Stomach smooth muscle (tissue), 2 donors: ENCODE results near the gene OR1N2.
"Not testable (repeated sequence)": the region's sequence is repeated elsewhere in the genome, so short reads cannot be mapped to it uniquely, and the experiment has no call there.

Experiments
- H3K27ac ChIP-seq: one replicate; pipeline ENCODE4 v1.7.0; 2013; ENCODE audit warnings: mild to moderate bottlenecking, low read length, inconsistent platforms
- H3K27me3 ChIP-seq, 2 donors: one replicate each; pipeline ENCODE4 v1.7.0; 2013; ENCODE audit warnings: low read length in 2 of 2; ENCODE audit not compliant: insufficient read depth in 2 of 2, control insufficient read depth in 1 of 2
- H3K36me3 ChIP-seq, 2 donors: one replicate each; pipeline ENCODE4 v1.7.0; 2013; ENCODE audit warnings: low read length in 2 of 2; ENCODE audit not compliant: control insufficient read depth in 2 of 2, insufficient read depth in 2 of 2
- H3K4me1 ChIP-seq: one replicate; pipeline ENCODE4 v1.7.0; 2013; ENCODE audit warnings: low read length; ENCODE audit not compliant: control insufficient read depth, insufficient read depth
- H3K4me3 ChIP-seq, 2 donors: one replicate each; pipeline ENCODE4 v1.7.0; 2013; ENCODE audit warnings: low read length in 2 of 2
- H3K9ac ChIP-seq, 2 donors: one replicate each; pipeline ENCODE4 v1.7.0; 2013; ENCODE audit warnings: low read length in 2 of 2, mild to moderate bottlenecking in 1 of 2
- H3K9me3 ChIP-seq, 2 donors: one replicate each; pipeline ENCODE4 v1.7.0; 2013; ENCODE audit warnings: low read length in 2 of 2; ENCODE audit not compliant: control insufficient read depth in 2 of 2
- donor health status: healthy.
- donor health status: Pancreatic carcinoma.

Gene OR1N2, protein sequence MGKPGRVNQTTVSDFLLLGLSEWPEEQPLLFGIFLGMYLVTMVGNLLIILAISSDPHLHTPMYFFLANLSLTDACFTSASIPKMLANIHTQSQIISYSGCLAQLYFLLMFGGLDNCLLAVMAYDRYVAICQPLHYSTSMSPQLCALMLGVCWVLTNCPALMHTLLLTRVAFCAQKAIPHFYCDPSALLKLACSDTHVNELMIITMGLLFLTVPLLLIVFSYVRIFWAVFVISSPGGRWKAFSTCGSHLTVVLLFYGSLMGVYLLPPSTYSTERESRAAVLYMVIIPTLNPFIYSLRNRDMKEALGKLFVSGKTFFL

DNA sequence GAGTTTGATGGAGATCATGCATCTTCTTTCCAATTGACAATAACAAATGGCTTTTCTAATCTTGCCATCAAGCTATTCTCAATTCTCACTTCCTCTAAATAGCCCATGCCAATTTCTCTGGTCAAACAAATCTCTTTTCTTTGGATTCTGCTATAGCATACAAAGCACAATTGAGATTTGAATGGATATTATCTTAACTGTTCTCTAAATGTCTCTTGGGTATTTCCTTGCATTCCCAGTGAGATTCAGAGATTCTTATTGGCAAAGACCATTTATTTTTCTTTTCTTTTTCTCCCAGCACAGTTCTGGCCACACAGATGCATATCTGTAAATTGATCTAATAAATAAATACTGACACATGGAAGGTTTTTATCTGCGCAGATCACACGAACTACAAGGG, at the start of gene OR1N2:
Gene OR1N2 (plus strand): TSS at position 301 of the 400 bp plus-strand sequence. CDS start 100 bp downstream, outside the sequence.
- H3K27me3 ChIP-seq: no peaks in the 10 kb centered on the region
- H3K36me3 ChIP-seq: no peaks in the 10 kb centered on the region
- H3K4me1 ChIP-seq: no peaks in the 10 kb centered on the region
- peaks cover 0 to 2% of the 10 kb centered on the region in 2 donors for H3K9me3 ChIP-seq
- no peak within 1 kb of the TSS for H3K9ac ChIP-seq
- no peak within 1 kb of the TSS for H3K4me3 ChIP-seq
- no peak within 1 kb of the TSS for H3K27ac ChIP-seq

DNA sequence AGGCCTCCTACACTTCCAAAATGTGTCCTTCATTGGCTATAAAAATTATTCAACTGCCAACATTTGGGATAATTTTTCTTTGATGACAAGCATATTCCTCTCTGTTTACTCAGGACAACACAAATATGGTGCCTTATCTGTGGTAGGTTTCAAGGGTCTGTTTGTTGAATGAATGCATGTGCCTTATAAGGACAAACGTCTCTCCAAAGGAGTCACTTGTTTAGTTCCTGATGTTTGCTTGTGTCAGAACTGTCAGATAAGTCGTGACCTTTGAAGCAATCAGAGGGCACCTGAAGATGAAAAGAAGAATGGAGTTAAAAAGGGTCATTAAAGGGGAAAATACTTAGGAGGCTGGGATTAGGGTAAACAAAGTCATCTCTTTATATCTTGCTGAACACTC, 45.9 kb upstream of the OR1N2 start:
- Histone ChIP-seq H3K9ac (no peak overlapping the region), H3K4me3 (no peak overlapping the region), H3K9me3 (no peaks in the 10 kb centered on the region), H3K36me3 (no peaks in the 10 kb centered on the region), H3K4me1 (no peaks in the 10 kb centered on the region), H3K27ac (no peak overlapping the region), H3K27me3 (no peaks in the 10 kb centered on the region)

DNA sequence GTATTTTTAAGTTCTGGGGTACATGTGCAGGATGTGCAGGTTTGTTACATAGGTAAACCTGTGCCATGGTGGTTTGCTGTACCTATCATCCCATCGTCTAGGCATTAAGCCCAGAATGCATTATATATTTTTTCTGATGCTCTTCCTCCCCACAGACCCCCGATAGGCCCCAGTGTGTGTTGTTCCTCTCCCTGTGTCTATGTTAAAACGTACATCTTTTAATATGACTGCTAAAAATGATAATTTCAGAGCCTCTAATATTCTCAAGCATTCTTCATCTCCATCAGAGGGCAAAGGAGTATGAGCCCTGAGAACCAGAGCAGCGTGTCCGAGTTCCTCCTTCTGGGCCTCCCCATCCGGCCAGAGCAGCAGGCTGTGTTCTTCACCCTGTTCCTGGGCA, 42.4 kb upstream of the OR1N2 start, which contains the start of gene OR1J2:
Gene OR1J2 (plus strand): TSS at position 301 of the 400 bp plus-strand sequence. CDS start 0 bp downstream, at position 301.
- H3K36me3 ChIP-seq: no peaks in the 10 kb centered on the region
- H3K27me3 ChIP-seq: no peaks in the 10 kb centered on the region
- H3K27ac ChIP-seq: no peak within 1 kb of the TSS
- H3K4me1 ChIP-seq: no peaks in the 10 kb centered on the region
- no peak within 1 kb of the TSS for H3K4me3 ChIP-seq
- no peak within 1 kb of the TSS for H3K9ac ChIP-seq
- no peaks in the 10 kb centered on the region for H3K9me3 ChIP-seq

DNA sequence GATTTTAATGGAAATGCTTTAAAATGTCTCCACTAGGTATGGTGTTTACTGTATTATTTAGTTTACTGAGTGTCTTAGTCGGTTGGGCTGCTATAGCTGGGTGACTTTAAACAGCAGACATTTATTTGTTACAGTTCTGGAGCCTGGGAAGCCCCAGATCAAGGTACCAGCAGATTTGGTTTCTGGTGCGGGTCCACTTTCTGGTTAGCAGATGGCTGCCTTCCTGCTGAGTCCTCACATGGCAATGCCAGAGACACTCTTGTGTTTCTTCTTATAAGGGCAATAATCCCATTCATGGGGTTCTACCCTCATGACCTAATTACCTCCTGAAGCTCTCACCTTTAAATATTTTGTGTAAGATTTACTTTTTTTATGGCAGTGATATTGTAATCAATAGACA, 34.7 kb upstream of the OR1N2 start:
- Histone ChIP-seq H3K4me3 (no peak overlapping the region), H3K9ac (no peak overlapping the region), H3K36me3 (no peaks in the 10 kb centered on the region), H3K27ac (no peak overlapping the region), H3K27me3 (peaks cover 0 to 5% of the 10 kb centered on the region in 2 donors), H3K9me3 (no peaks in the 10 kb centered on the region), H3K4me1 (no peaks in the 10 kb centered on the region)

- Histone ChIP-seq H3K27me3 (peaks cover 0 to 5% of the 10 kb centered on the region in 2 donors), H3K4me3 (no peak within 1 kb of the TSS), H3K4me1 (no peaks in the 10 kb centered on the region), H3K27ac (no peak within 1 kb of the TSS), H3K9me3 (no peaks in the 10 kb centered on the region), H3K36me3 (no peaks in the 10 kb centered on the region), H3K9ac (no peak within 1 kb of the TSS)
Measured at GRCh38 chr9:122518841-122519240, 34.1 kb upstream of the OR1N2 start, which contains the start of gene OR1J4. Gene OR1J4 (plus strand): TSS chr9:122519141. CDS start chr9:122519141, 0 bp downstream.

GRCh38 chr9:122519376-122519775, 33.5 kb upstream of the OR1N2 start:
- Histone ChIP-seq H3K27ac (no peak overlapping the region), H3K36me3 (no peaks in the 10 kb centered on the region), H3K27me3 (peaks cover 0 to 5% of the 10 kb centered on the region in 2 donors), H3K9me3 (no peaks in the 10 kb centered on the region), H3K4me3 (no peak overlapping the region), H3K9ac (no peak overlapping the region), H3K4me1 (no peaks in the 10 kb centered on the region)

DNA sequence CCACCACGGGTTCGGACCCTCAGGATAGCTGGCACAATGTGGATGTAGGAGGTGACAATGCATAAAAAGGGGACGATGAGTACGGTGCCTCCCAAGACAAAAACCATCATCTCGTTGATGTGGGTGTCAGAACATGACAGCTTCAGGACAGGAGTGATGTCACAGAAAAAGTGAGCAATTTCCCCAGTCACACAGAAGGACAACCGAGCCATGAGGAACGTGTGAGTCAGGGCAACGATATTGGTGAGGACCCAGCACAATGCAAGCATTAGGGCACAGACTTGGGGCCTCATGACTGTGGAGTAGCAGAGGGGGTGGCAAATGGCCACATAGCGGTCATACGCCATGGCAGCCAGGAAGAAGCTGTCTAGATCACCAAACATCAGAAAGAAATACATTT, 26.3 kb upstream of the OR1N2 start:
- Histone ChIP-seq H3K36me3 (no peaks in the 10 kb centered on the region), H3K4me3 (no peak overlapping the region), H3K27ac (no peak overlapping the region), H3K9ac (no peak overlapping the region), H3K9me3 (no peaks in the 10 kb centered on the region), H3K4me1 (no peaks in the 10 kb centered on the region), H3K27me3 (peaks cover 2 to 4% of the 10 kb centered on the region in 2 donors)

DNA sequence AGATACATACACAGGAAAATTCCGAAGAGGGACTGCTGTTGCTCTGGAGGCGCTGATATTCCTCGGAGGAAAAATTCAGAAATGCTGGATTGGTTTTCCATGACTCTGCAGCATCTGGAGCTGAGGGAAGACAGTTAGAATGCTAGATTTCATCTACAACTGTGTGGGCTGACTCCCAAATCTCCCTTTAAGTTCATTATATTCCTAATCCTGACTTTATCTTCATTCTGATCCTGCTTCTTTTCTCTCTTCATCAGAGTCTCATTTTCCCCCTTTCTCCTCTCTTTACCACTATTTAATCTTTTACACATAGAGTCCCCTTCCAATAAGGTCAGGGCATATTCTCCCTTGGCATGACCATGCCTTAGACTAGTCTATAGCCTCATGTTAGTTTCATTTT, 25.7 kb upstream of the OR1N2 start, which contains the start of gene OR1N1:
Gene OR1N1 (minus strand): TSS at position 101 of the 400 bp plus-strand sequence. CDS start 0 bp downstream, at position 101.
- Histone ChIP-seq H3K9me3 (no peaks in the 10 kb centered on the region), H3K4me1 (no peaks in the 10 kb centered on the region), H3K27me3 (peaks cover 2 to 4% of the 10 kb centered on the region in 2 donors), H3K9ac (no peak within 1 kb of the TSS), H3K27ac (no peak within 1 kb of the TSS), H3K36me3 (no peaks in the 10 kb centered on the region), H3K4me3 (no peak within 1 kb of the TSS)

- H3K4me1 ChIP-seq, H3K27ac ChIP-seq, H3K27me3 ChIP-seq, H3K9me3 ChIP-seq, H3K9ac ChIP-seq, H3K36me3 ChIP-seq, H3K4me3 ChIP-seq: not testable (repeated sequence)
Measured at GRCh38 chr9:122531157-122531556, 21.8 kb upstream of the OR1N2 start.

DNA sequence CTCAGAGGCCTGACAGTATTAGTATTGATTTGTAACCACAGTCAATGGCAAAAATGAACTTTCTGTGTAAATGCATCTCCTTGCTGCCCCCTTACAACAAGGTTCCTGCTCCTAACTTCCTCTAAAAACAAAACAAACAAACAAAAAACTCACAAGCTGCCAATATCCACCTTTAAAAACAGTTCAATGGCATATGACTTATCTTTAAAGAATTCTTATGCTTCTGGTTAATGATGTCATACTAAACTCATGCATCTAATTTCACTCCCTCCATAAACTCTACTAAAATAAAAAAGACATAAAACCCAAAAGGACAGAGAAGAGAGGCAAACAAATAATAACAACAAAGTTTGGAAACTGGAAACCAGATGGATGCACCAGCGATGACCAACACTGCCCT, 16.8 kb upstream of the OR1N2 start:
- Histone ChIP-seq H3K9ac (no peak overlapping the region), H3K27ac (no peak overlapping the region), H3K36me3 (no peaks in the 10 kb centered on the region), H3K4me3 (no peak overlapping the region), H3K4me1 (no peaks in the 10 kb centered on the region), H3K27me3 (no peaks in the 10 kb centered on the region), H3K9me3 (no peaks in the 10 kb centered on the region)

GRCh38 chr9:122537066-122537465, 15.8 kb upstream of the OR1N2 start:
- not testable (repeated sequence) for H3K27ac ChIP-seq, H3K4me3 ChIP-seq, H3K36me3 ChIP-seq, H3K4me1 ChIP-seq, H3K9me3 ChIP-seq, H3K27me3 ChIP-seq, H3K9ac ChIP-seq
